Fibroblast of lung (primary cell): Measurements from ENCODE around the gene ZNF507. TPM values are rescaled to one million over a fixed set of nuclear protein-coding genes. Genes with fewer than 3 reads are reported as not detected.

Source experiments
- DNase-seq, 2 donors: peaks; one replicate each; pipeline versions ENCODE4 v3.0.0 to v3.0.0-alpha.2; 2010; ENCODE audit warnings: low read depth in 2 of 2
- H2AFZ ChIP-seq: 2 replicates; pipeline ENCODE4 v1.5.1; 2012; ENCODE audit warnings: low read length, control low read depth, inconsistent platforms
- H3K27ac ChIP-seq: 2 replicates; pipeline ENCODE4 v1.5.1; 2011; ENCODE audit warnings: low read length, control low read depth; ENCODE audit not compliant: insufficient read depth
- H3K27me3 ChIP-seq: 2 replicates; pipeline ENCODE4 v1.5.1; 2011; ENCODE audit warnings: mild to moderate bottlenecking, low read length; ENCODE audit not compliant: control insufficient read depth, insufficient read depth
- H3K36me3 ChIP-seq: 2 replicates; pipeline ENCODE4 v1.5.1; 2011; ENCODE audit warnings: low read length; ENCODE audit not compliant: control insufficient read depth, insufficient read depth
- H3K4me1 ChIP-seq: 2 replicates; pipeline ENCODE4 v1.5.1; 2011; ENCODE audit warnings: low read length; ENCODE audit not compliant: control insufficient read depth, insufficient read depth; ENCODE audit errors: extremely low read depth
- H3K4me2 ChIP-seq: 2 replicates; pipeline ENCODE4 v1.5.1; 2011; ENCODE audit warnings: low read length, control low read depth; ENCODE audit not compliant: insufficient read depth; ENCODE audit errors: extremely low read depth
- H3K4me3 ChIP-seq, 4 experiments: fragments of 200-600 bp in 1 of 4; sonication (generic) in 1 of 4; replicated peaks in 1 of 4; 2 replicates each; pipeline ENCODE4 v1.5.1; 2011 to 2016; ENCODE audit warnings: low read length in 4 of 4, low read depth in 3 of 4, mild to moderate bottlenecking in 3 of 4, control low read depth in 2 of 4, inconsistent platforms in 1 of 4, mixed read lengths in 1 of 4; ENCODE audit not compliant: insufficient read depth in 1 of 4; ENCODE audit errors: control extremely low read depth in 1 of 4
- H3K79me2 ChIP-seq: 2 replicates; pipeline ENCODE4 v1.5.1; 2012; ENCODE audit warnings: mild to moderate bottlenecking, low read length, inconsistent platforms; ENCODE audit not compliant: control insufficient read depth, insufficient read depth
- H3K9ac ChIP-seq: 2 replicates; pipeline ENCODE4 v1.5.1; 2011; ENCODE audit warnings: mild to moderate bottlenecking, low read length, control low read depth; ENCODE audit not compliant: insufficient read depth
- H3K9me3 ChIP-seq: 2 replicates; pipeline ENCODE4 v1.5.1; 2012; ENCODE audit warnings: low read depth, low read length; ENCODE audit not compliant: control insufficient read depth, insufficient read depth
- H4K20me1 ChIP-seq: 2 replicates; pipeline ENCODE4 v1.5.1; 2011; ENCODE audit warnings: low read length; ENCODE audit not compliant: control insufficient read depth, insufficient read depth; ENCODE audit errors: extremely low read depth
- CTCF ChIP-seq, 2 donors: IDR thresholded peaks in 1 of 2; conservative IDR thresholded peaks in 1 of 2; 1 replicate in 1 of 2; 2 replicates in 1 of 2; pipeline ENCODE4 v1.5.1; 2011 to 2012; ENCODE audit warnings: low read length in 2 of 2, control low read depth in 1 of 2, inconsistent platforms in 1 of 2, low read depth in 1 of 2, mild to moderate bottlenecking in 1 of 2
- EZH2 ChIP-seq: IDR thresholded peaks from 2 replicates; pipeline ENCODE4 v1.5.1; 2012; ENCODE audit warnings: low read length, control low read depth, mild to moderate bottlenecking; ENCODE audit errors: missing control alignments
- polyA plus RNA-seq, 2 donors: library from polyadenylated mRNA; depleted of rRNA in 1 of 2; stranded (reverse) in 1 of 2; unstranded in 1 of 2; fragments of >200 nt; gene quantifications; 2 replicates each; pipeline ENCODE4 v1.2.1, GENCODE V29; 2011 to 2012; ENCODE audit warnings: missing spikeins in 1 of 2
- total RNA-seq: library from RNA; depleted of rRNA; stranded (reverse); fragments of >200 nt; gene quantifications from 2 replicates; pipeline ENCODE4 v1.2.1, GENCODE V29; 2014

ZNF507 gene
- total and polyA plus RNA-seq, 2 donors (not counting 1 experiment from before 2014, with no cell fraction given), result 12.1 to 17.8 TPM

GRCh38 chr19:32309711-32310390 lies 35.6 kb upstream of the ZNF507 start:
- no peaks in the 10 kb centered on the region for H3K9me3 ChIP-seq
- DNase-seq, result no peak
- H3K4me2 ChIP-seq, result no peak overlapping the region
- peaks cover 2% of the 10 kb centered on the region for H4K20me1 ChIP-seq
- H3K4me1 ChIP-seq, result no peaks in the 10 kb centered on the region
- no peaks in the 10 kb centered on the region for H3K27me3 ChIP-seq
- H3K27ac ChIP-seq, result no peak overlapping the region
- H3K9ac ChIP-seq, result no peak overlapping the region
- H3K4me3 ChIP-seq, result no peak overlapping the region
- H3K79me2 ChIP-seq, result no peaks in the 10 kb centered on the region
- H3K36me3 ChIP-seq, result no peaks in the 10 kb centered on the region
- H2AFZ ChIP-seq, result peak overlapping the region; percentile 23
- TF ChIP-seq EZH2, result no peak
- no peak for TF ChIP-seq CTCF (conservative IDR thresholded peaks at IDR 0.05 in 1 of 2, IDR thresholded peaks at IDR 0.05 in 1 of 2; ENCODE audit: low read depth in 1 of 2, low read length in 2 of 2)

GRCh38 chr19:32311371-32311770 lies 34.0 kb upstream of the ZNF507 start:
- no peak overlapping the region for H3K4me2 ChIP-seq
- H3K27me3 ChIP-seq, result no peaks in the 10 kb centered on the region
- no peaks in the 10 kb centered on the region for H3K9me3 ChIP-seq
- no peak for DNase-seq
- no peaks in the 10 kb centered on the region for H3K4me1 ChIP-seq
- TF ChIP-seq CTCF (conservative IDR thresholded peaks at IDR 0.05 in 1 of 2, IDR thresholded peaks at IDR 0.05 in 1 of 2; ENCODE audit: low read depth in 1 of 2, low read length in 2 of 2), result no peak
- TF ChIP-seq EZH2, result no peak
- peaks cover 2% of the 10 kb centered on the region for H4K20me1 ChIP-seq
- H3K27ac ChIP-seq, result no peak overlapping the region
- H3K4me3 ChIP-seq, result no peak overlapping the region
- H2AFZ ChIP-seq, result no peak overlapping the region
- H3K79me2 ChIP-seq, result no peaks in the 10 kb centered on the region
- H3K9ac ChIP-seq, result no peak overlapping the region
- H3K36me3 ChIP-seq, result no peaks in the 10 kb centered on the region

GRCh38 chr19:32313569-32314265 lies 31.7 kb upstream of the ZNF507 start:
- H3K4me1 ChIP-seq, result no peaks in the 10 kb centered on the region
- H3K79me2 ChIP-seq, result no peaks in the 10 kb centered on the region
- H3K27me3 ChIP-seq, result no peaks in the 10 kb centered on the region
- no peak overlapping the region for H3K4me3 ChIP-seq
- no peak overlapping the region for H3K4me2 ChIP-seq
- H2AFZ ChIP-seq, result no peak overlapping the region
- TF ChIP-seq CTCF (conservative IDR thresholded peaks at IDR 0.05 in 1 of 2, IDR thresholded peaks at IDR 0.05 in 1 of 2; ENCODE audit: low read depth in 1 of 2, low read length in 2 of 2), result no peak
- no peak for TF ChIP-seq EZH2
- H3K9ac ChIP-seq, result no peak overlapping the region
- H4K20me1 ChIP-seq, result peaks cover 2% of the 10 kb centered on the region
- no peaks in the 10 kb centered on the region for H3K9me3 ChIP-seq
- H3K36me3 ChIP-seq, result no peaks in the 10 kb centered on the region
- H3K27ac ChIP-seq, result no peak overlapping the region
- DNase-seq, result no peak
